Neural cell (in vitro differentiated cells): ENCODE data around the gene FCHSD2. TPM values are rescaled to one million over a fixed set of nuclear protein-coding genes. Genes with fewer than 3 reads are reported as not detected.

Experiments used
- H2AFZ ChIP-seq: fragments of 200-600, 300-800 bp; sonication (generic), shearing (Covaris generic); 2 replicates; pipeline ENCODE4 v1.6.0; 2014; ENCODE audit warnings: low read depth, mild to moderate bottlenecking, antibody characterized with exemption, low read length, moderate library complexity
- H3F3A ChIP-seq: fragments of 200-600 bp; shearing (Covaris generic); 2 replicates; pipeline ENCODE4 v1.6.1; 2016; ENCODE audit warnings: mild to moderate bottlenecking, moderate library complexity, mixed read lengths, antibody characterized with exemption, low read length; ENCODE audit not compliant: insufficient read depth, poor library complexity, severe bottlenecking
- H3K27ac ChIP-seq: fragments of 200-600, 300-800 bp; sonication (generic), shearing (Covaris generic); 2 replicates; pipeline ENCODE4 v1.5.1; 2014; ENCODE audit warnings: mild to moderate bottlenecking, low read length, moderate library complexity
- H3K27me3 ChIP-seq: fragments of 300-800, 200-600 bp; sonication (generic), shearing (Covaris generic); 2 replicates; pipeline ENCODE4 v1.6.0; 2014; ENCODE audit warnings: mild to moderate bottlenecking, low read depth, low read length, moderate library complexity; ENCODE audit not compliant: insufficient read depth
- H3K36me3 ChIP-seq: fragments of 300-800, 200-600 bp; sonication (generic), shearing (Covaris generic); 2 replicates; pipeline ENCODE4 v1.5.1; 2014; ENCODE audit warnings: mild to moderate bottlenecking, antibody characterized with exemption, low read length, moderate library complexity; ENCODE audit not compliant: insufficient read depth
- H3K4me2 ChIP-seq: fragments of 300-800, 200-600 bp; sonication (generic), shearing (Covaris generic); 2 replicates; pipeline ENCODE4 v1.6.0; 2014; ENCODE audit warnings: mild to moderate bottlenecking, low read length
- H3K4me3 ChIP-seq: fragments of 300-800, 200-600 bp; sonication (generic), shearing (Covaris generic); 2 replicates; pipeline ENCODE4 v1.5.1; 2014; ENCODE audit warnings: mild to moderate bottlenecking, low read length, moderate library complexity
- H3K79me2 ChIP-seq: fragments of 200-600 bp; shearing (Covaris generic); replicated peaks from 2 replicates; pipeline ENCODE4 v1.6.0; 2014; ENCODE audit warnings: mild to moderate bottlenecking, low read length, moderate library complexity; ENCODE audit not compliant: insufficient read depth
- H3K9ac ChIP-seq: fragments of 300-800, 200-600 bp; sonication (generic), shearing (Covaris generic); 2 replicates; pipeline ENCODE4 v1.6.1; 2016; ENCODE audit warnings: mild to moderate bottlenecking, low read length, mixed read lengths
- H3K9me2 ChIP-seq: fragments of 200-600 bp; shearing (Covaris generic); 2 replicates; pipeline ENCODE4 v1.6.1; 2016; ENCODE audit warnings: mild to moderate bottlenecking, low read length, mixed read lengths; ENCODE audit not compliant: insufficient read depth
- H3K9me3 ChIP-seq: fragments of 200-600, 300-800 bp; sonication (generic), shearing (Covaris generic); 2 replicates; pipeline ENCODE4 v1.6.1; 2016; ENCODE audit warnings: mild to moderate bottlenecking, mixed run types, low read length, moderate library complexity, mixed read lengths
- H4K20me1 ChIP-seq: fragments of 200-600 bp; shearing (Covaris generic); 2 replicates; pipeline ENCODE4 v1.6.1; 2016; ENCODE audit warnings: mild to moderate bottlenecking, mixed run types; ENCODE audit not compliant: insufficient read depth
- CTCF ChIP-seq: fragments of 450-650 bp; IDR thresholded peaks from 2 replicates; pipeline ENCODE4 v1.5.1; 2014; ENCODE audit warnings: antibody characterized with exemption, mild to moderate bottlenecking, moderate library complexity; ENCODE audit not compliant: poor library complexity, severe bottlenecking
- EP300 ChIP-seq: fragments of 450-650 bp; conservative IDR thresholded peaks from 2 replicates; pipeline ENCODE4 v1.6.1; 2014; ENCODE audit warnings: antibody characterized with exemption, mild to moderate bottlenecking, moderate library complexity; ENCODE audit not compliant: poor library complexity, severe bottlenecking
- EZH2 ChIP-seq: fragments of 200-600, 300-800 bp; shearing (Covaris generic), sonication (generic); IDR thresholded peaks from 2 replicates; pipeline ENCODE4 v1.6.1; 2014; ENCODE audit warnings: antibody characterized with exemption, low read length, borderline replicate concordance, mild to moderate bottlenecking; ENCODE audit not compliant: insufficient read depth, poor library complexity, severe bottlenecking
- MXI1 ChIP-seq: fragments of 450-650 bp; conservative IDR thresholded peaks from 2 replicates; pipeline ENCODE4 v1.6.1; 2014; ENCODE audit warnings: antibody characterized with exemption, mild to moderate bottlenecking; ENCODE audit not compliant: poor library complexity, severe bottlenecking
- POLR2AphosphoS5 ChIP-seq: IDR thresholded peaks from 2 replicates; pipeline ENCODE4 v1.6.1; 2012
- RAD21 ChIP-seq: fragments of 450-650 bp; conservative IDR thresholded peaks from 2 replicates; pipeline ENCODE4 v1.6.1; 2014; ENCODE audit warnings: antibody characterized with exemption, mild to moderate bottlenecking, moderate library complexity
- REST ChIP-seq: IDR thresholded peaks from 2 replicates; pipeline ENCODE4 v1.6.1; 2012; ENCODE audit warnings: borderline replicate concordance
- SMC3 ChIP-seq: fragments of 450-650 bp; conservative IDR thresholded peaks from 2 replicates; pipeline ENCODE4 v1.6.1; 2014; ENCODE audit warnings: antibody characterized with exemption, mild to moderate bottlenecking, moderate library complexity; ENCODE audit not compliant: poor library complexity
- TAF1 ChIP-seq: IDR thresholded peaks from 2 replicates; pipeline ENCODE4 v1.6.1; 2012; ENCODE audit warnings: low read depth
- polyA plus RNA-seq: library from polyadenylated mRNA; depleted of rRNA; stranded (reverse); fragments of >200 nt; gene quantifications from 2 replicates; pipeline ENCODE4 v1.2.3, GENCODE V29; 2014

FCHSD2 gene
- polyA plus RNA-seq, 1 donor from 2014 or later = 40.8 TPM

DNA sequence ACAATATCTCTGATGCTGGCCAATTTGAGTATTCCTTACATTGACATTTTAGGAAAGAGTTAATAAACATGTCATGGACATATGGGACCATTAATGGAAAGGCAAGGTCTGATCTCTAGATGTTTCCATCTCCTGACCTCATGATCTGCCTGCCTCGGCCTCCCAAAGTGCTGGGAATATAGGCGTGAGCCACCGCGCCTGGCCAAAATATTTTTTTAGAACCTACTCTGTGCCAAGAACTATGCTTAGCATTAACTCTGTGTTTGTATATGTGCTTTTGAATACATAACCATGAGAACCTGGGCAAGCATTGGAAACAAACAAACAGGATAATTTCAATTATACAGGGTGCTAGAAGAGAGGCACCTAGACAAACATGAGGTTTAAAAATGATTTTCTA is 204.7 kb downstream of the FCHSD2 start:
- no peak overlapping the region for H3K9ac ChIP-seq
- H3K4me3 ChIP-seq = no peak overlapping the region
- H4K20me1 ChIP-seq = no peaks in the 10 kb centered on the region
- H3K27ac ChIP-seq = no peak overlapping the region
- TF ChIP-seq REST (no peak), EZH2 (no peak)
- no peak overlapping the region for H2AFZ ChIP-seq
- no peaks in the 10 kb centered on the region for H3F3A ChIP-seq
- no peaks in the 10 kb centered on the region for H3K9me3 ChIP-seq
- H3K9me2 ChIP-seq = no peaks in the 10 kb centered on the region
- no peak overlapping the region for H3K4me2 ChIP-seq
- no peaks in the 10 kb centered on the region for H3K79me2 ChIP-seq
- no peaks in the 10 kb centered on the region for H3K27me3 ChIP-seq
- H3K36me3 ChIP-seq = no peaks in the 10 kb centered on the region

DNA sequence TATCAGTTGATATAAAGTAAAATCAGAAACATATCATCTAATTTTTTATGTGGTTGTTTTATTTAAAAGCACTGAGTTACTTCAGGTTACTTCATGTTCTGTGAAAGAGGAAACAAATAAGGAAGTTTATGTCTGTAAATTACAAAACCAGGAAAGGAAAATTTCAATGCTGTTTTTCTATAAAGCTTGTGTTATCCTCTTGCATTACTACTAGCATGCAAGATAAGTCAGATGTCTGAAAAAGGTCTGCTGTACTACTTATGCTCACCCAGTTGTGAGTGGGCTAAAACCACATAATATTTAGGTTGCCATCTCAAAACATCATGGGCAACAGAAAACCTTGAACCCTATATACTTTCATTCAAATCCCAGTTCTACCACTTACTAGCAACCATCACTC is 206.4 kb downstream of the FCHSD2 start:
- H4K20me1 ChIP-seq = no peaks in the 10 kb centered on the region
- no peaks in the 10 kb centered on the region for H3K27me3 ChIP-seq
- no peaks in the 10 kb centered on the region for H3K9me3 ChIP-seq
- no peak overlapping the region for H3K4me2 ChIP-seq
- H3K79me2 ChIP-seq = no peaks in the 10 kb centered on the region
- H3K4me3 ChIP-seq = no peak overlapping the region
- H2AFZ ChIP-seq = no peak overlapping the region
- TF ChIP-seq EZH2 = no peak
- TF ChIP-seq SMC3 = no peak
- TF ChIP-seq POLR2AphosphoS5 = no peak
- no peak for TF ChIP-seq RAD21
- TF ChIP-seq EP300 = no peak
- TF ChIP-seq MXI1 = no peak
- no peak for TF ChIP-seq REST
- no peak for TF ChIP-seq TAF1
- TF ChIP-seq CTCF = no peak
- H3K27ac ChIP-seq = no peak overlapping the region
- H3K9ac ChIP-seq = no peak overlapping the region
- no peaks in the 10 kb centered on the region for H3F3A ChIP-seq
- no peaks in the 10 kb centered on the region for H3K36me3 ChIP-seq
- H3K9me2 ChIP-seq = no peaks in the 10 kb centered on the region
